ENCODE data around the gene ZP2.
"Not testable (repeated sequence)": the region's sequence is repeated elsewhere in the genome, so short reads cannot be mapped to it uniquely, and the experiment has no call there.

Gene ZP2

GRCh38 chr16:21211486-21211885, at the start of gene ZP2:
ZP2 (minus strand) TSS chr16:21211574; CDS start chr16:21211547, 27 bp downstream.
- DNase-seq (ENCODE audit: low read depth in 2 of 2), result no peak

GRCh38 chr16:21257284-21257683, 45.9 kb upstream of the ZP2 start:
- DNase-seq (ENCODE audit: low read depth in 2 of 2), result no peak

- no peak for DNase-seq (ENCODE audit: low read depth in 2 of 2)
Measured at GRCh38 chr16:21256636-21257035, 45.3 kb upstream of the ZP2 start.

- no peak for DNase-seq (ENCODE audit: low read depth in 2 of 2)
Measured at GRCh38 chr16:21253470-21253869, 42.1 kb upstream of the ZP2 start.

GRCh38 chr16:21250072-21250923, 38.9 kb upstream of the ZP2 start:
- DNase-seq (ENCODE audit: low read depth in 2 of 2), result no peak

- DNase-seq (ENCODE audit: low read depth in 2 of 2), result not testable (repeated sequence)
Measured at GRCh38 chr16:21248179-21248578, 36.8 kb upstream of the ZP2 start.

GRCh38 chr16:21244518-21245215, 33.3 kb upstream of the ZP2 start:
- no peak for DNase-seq (ENCODE audit: low read depth in 2 of 2)

- DNase-seq (ENCODE audit: low read depth in 2 of 2), result no peak
Measured at GRCh38 chr16:21242756-21243155, 31.4 kb upstream of the ZP2 start.

GRCh38 chr16:21239646-21240045, 28.3 kb upstream of the ZP2 start:
- DNase-seq (ENCODE audit: low read depth in 2 of 2), result no peak

GRCh38 chr16:21236831-21237230, 25.5 kb upstream of the ZP2 start:
- no peak for DNase-seq (ENCODE audit: low read depth in 2 of 2)

GRCh38 chr16:21235199-21235585, 23.8 kb upstream of the ZP2 start:
- DNase-seq (ENCODE audit: low read depth in 2 of 2), result no peak

- DNase-seq (ENCODE audit: low read depth in 2 of 2), result no peak
Measured at GRCh38 chr16:21233521-21234150, 22.3 kb upstream of the ZP2 start, which contains the start of gene ANKS4B. ANKS4B (plus strand) TSS chr16:21233699; CDS start chr16:21233738, 39 bp downstream.

GRCh38 chr16:21233045-21233520, 21.7 kb upstream of the ZP2 start:
- DNase-seq (ENCODE audit: low read depth in 2 of 2), result no peak

- no peak for DNase-seq (ENCODE audit: low read depth in 2 of 2)
Measured at GRCh38 chr16:21228361-21228872, 17.0 kb upstream of the ZP2 start.

GRCh38 chr16:21227866-21228265, 16.5 kb upstream of the ZP2 start:
- no peak for DNase-seq (ENCODE audit: low read depth in 2 of 2)

GRCh38 chr16:21226749-21227148, 15.4 kb upstream of the ZP2 start:
- DNase-seq (ENCODE audit: low read depth in 2 of 2), result no peak

- DNase-seq (ENCODE audit: low read depth in 2 of 2), result no peak
Measured at GRCh38 chr16:21224800-21225199, 13.4 kb upstream of the ZP2 start.

GRCh38 chr16:21223787-21224186, 12.4 kb upstream of the ZP2 start:
- DNase-seq (ENCODE audit: low read depth in 2 of 2), result no peak

GRCh38 chr16:21222495-21223337, 11.3 kb upstream of the ZP2 start:
- no peak for DNase-seq (ENCODE audit: low read depth in 2 of 2)

GRCh38 chr16:21219551-21219950, 8.2 kb upstream of the ZP2 start:
- DNase-seq (ENCODE audit: low read depth in 2 of 2), result no peak

GRCh38 chr16:21218153-21218552, 6.8 kb upstream of the ZP2 start:
- no peak for DNase-seq (ENCODE audit: low read depth in 2 of 2)

Data from stimulated activated CD8-positive, alpha-beta memory T cell treated with anti-CD3 and anti-CD28 coated beads, Interleukin-15, amount 100 ng/mL, for 4 hours (primary cell).